Left lobe of liver (tissue), 2 donors: ENCODE results near the gene NRP1. TPM values are rescaled to one million over a fixed set of nuclear protein-coding genes. Genes with fewer than 3 reads are reported as not detected.
A peak's percentile ranks its signal among the peaks of the same experiment; 100 is the strongest.

Experiments
- ATAC-seq: fragments of 200-7000 bp; cut with Tn5 transposase; one replicate; pipeline ENCODE4 v1.9.1; 2020; ENCODE audit warnings: mild to moderate bottlenecking, moderate library complexity
- DNase-seq: peaks from one replicate; pipeline ENCODE4 v3.0.0-alpha.2; 2020; ENCODE audit warnings: low spot score
- total RNA-seq: library from RNA; stranded (reverse); gene quantifications from one replicate; pipeline ENCODE4 v1.2.1, GENCODE V29; 2021
- donor health status: DM: no; HTN: no; CAD: no; lungs with moderate emphysema.
- donor health status: DM: no; HTN: yes; CAD: no.

Gene NRP1
- total RNA-seq, 1 donor from 2014 or later, result 20.6 TPM

- no peak for ATAC-seq
Measured at GRCh38 chr10:33350041-33350440, 15.6 kb upstream of the NRP1 start.

GRCh38 chr10:33349268-33349667 lies 14.8 kb upstream of the NRP1 start:
- no peak for ATAC-seq

More at GRCh38 chr10:33350041-33350440, 15.6 kb upstream of the NRP1 start:
- DNase-seq, result no peak

GRCh38 chr10:33347211-33347610 lies 12.7 kb upstream of the NRP1 start:
- ATAC-seq, result no peak
- no peak for DNase-seq

More at GRCh38 chr10:33349268-33349667, 14.8 kb upstream of the NRP1 start:
- DNase-seq, result no peak

DNA sequence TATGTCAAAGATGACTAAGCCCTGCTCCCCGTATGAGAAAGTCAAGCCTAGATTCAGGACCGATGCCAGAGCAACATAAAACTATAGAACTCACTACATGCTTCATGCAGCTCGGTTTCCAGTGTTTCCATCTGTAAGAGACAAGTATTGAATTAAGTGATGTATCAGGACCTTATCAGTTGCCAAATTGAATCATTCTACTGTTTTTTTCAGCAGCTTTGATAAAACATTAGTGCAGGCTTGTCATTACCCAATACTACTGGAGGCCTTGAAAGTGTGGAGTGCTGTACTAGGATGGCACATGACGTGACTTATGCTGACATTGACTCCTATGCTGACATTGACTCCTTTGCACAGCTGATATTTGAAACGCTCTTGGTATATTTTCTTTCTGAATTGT lies 10.8 kb upstream of the NRP1 start:
- no peak for DNase-seq
- no peak for ATAC-seq

DNA sequence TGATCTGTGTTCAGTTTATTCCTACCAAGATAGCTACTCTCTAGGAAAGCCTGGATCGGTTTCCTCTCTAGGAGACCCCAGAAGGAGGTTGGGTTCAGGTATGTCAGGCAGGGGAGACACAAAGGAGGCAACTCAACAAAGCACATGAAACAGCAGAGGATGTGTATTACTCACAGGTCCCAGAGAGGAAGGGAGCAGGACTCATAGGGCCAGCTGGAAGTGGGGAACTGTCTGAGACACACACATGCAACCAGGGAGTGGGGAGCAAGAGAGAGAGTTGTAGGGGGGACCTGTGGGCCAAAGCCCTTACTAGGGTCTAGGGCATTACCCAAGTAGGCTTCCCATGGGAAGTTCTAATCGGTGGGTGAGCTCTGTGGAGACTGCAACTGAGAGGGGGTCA lies 10.2 kb upstream of the NRP1 start:
- DNase-seq (no peak), ATAC-seq (no peak)

DNA sequence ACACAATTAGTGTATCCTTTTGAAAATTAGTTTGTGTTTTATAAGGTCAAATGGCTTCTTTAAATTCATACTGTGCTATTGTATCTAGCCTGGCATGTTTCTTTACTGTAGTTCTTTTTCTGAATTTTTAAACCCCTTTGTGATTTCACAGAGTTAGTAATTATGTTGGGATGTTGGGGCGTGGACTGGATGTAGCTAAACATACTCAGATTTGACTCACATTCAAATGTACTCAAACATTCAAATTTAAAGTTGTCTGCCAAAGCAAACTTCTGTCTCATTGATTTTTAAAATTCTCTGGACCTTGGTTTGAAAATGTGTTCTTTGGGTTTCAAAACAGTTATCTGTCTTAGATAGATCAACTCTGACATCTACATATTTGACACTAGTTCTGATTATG lies 7.2 kb upstream of the NRP1 start:
- ATAC-seq (peak; percentile 52), DNase-seq (no peak)

- peak; percentile 45 for DNase-seq
- ATAC-seq, result no peak
Measured at GRCh38 chr10:33337326-33337957, 3.0 kb upstream of the NRP1 start.

GRCh38 chr10:33336582-33337325 lies 2.3 kb upstream of the NRP1 start:
- ATAC-seq (peak; percentile 35), DNase-seq (peak; percentile 77)

GRCh38 chr10:33335801-33336581 lies 1.5 kb upstream of the NRP1 start:
- ATAC-seq, result peak; percentile 68
- DNase-seq, result peak; percentile 89

- no peak for DNase-seq
- no peak for ATAC-seq
Measured at GRCh38 chr10:33335551-33335800, 1.0 kb upstream of the NRP1 start.

DNA sequence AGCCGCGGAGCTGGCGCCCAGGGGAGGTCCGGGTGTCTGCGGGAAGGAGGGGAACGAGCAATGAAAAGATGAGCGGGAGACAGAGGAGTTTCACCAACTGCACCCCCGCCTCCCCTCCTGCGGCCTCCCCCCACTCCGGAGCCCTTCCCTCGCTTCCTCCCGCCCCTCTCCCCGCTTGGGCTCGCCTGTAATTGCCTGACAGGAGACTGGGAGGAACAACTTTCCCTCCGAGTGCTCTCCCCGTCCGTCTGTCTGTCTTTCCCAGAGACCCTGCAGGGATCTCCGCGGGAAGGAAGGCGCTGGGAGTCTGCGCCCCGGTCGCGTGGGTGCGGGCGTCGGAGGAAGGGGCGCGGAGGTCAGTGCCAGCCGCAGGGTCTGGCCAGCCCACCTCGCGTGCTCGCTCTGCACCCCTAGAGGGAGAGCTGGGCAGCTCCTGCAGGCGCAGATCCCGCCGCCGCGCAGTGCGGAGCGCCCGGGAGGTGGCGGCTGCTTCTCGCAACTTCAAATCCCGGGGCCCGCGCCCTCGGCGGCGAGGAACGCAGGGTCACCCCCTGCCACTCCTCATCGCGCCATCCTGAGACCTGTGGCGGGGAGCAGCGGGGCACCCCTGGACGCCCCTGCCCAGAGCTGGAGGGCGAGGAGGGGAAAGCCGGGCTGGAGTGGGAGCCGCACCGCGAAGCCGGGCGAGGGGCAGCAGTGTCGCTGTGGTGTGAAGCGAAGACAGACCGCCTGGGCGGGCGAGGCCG lies 511 bp upstream of the NRP1 start:
- ATAC-seq (peak; percentile 69), DNase-seq (peak; percentile 78)

DNA sequence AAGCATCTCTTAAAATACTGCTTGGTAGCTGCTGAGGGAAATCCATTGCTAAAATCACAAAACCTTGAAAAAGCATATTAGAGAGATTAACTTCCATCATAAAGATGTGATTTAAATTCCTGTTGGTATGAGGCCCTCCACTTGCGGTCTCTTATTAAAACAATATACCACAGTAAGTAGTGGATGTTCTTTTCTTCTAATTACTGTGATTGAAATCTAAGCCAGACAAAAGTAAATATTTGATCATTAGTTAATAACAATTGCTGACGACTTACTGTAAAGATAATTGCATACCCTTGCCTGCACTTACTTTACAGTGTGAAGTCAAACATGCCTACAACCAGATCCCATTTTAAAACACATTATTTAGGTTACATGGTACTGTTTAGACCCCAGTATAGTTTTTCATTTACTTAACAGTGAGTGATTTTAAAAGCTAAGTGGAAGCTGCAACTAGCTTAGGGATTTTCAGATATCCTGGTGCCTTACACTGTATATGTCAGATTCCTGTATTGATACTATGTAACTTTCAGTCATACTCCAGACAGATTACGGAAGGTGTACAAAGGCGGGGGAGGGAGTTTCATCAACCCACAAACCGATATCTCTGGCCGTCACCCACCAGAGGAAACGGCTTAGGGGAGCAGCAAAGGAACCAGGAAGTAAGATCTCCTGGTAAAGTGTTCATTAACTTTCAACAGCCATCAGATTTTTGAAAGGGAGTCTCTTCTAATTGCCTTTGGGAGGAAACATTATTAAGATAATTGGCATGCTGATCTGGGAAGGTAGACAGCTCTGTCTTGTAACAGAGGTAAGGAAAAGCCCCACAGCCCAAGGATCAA lies 986 bp downstream of the NRP1 start:
- DNase-seq (no peak), ATAC-seq (no peak)

DNA sequence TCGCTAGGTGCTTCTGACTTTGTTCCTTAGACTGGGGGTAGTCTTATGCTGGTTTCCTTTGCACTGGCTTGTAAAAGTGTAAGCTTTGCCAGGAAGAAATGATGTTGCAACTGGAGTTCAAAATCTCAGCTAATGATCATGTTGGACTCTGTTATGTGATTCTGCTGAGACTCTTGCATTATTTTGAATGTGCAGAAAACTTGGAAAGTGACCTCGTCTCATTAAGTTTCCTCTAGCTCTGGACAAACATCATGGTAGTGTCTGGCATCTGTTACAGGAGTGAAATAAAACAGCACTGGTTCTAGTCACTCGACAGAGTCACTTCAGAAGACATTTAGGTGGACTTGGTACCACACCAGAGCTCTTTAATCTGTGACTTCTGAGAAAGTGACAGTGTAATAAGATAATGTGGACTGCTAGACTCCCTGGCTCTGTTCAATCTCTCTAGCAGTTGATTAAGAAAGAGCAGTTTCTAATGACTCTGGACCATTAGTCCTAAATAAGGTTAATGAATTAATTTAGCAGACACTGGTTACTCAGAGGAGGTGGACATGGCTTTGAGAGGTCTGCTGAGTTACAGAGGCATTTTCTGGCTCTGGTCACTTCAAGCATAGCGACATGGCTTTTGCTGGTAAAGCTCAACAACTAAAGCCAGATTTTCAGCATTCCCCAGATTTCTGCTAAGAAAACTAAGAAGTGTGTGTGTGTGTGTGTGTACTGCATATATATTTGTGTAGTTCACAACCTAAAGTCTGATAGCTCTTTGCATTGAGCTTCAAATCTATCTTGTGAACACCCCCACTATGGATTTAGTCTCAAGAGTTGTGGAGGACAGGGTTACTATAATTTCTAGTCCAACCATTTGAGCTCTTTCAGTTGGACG lies 2.0 kb downstream of the NRP1 start:
- ATAC-seq, result no peak
- no peak for DNase-seq

DNA sequence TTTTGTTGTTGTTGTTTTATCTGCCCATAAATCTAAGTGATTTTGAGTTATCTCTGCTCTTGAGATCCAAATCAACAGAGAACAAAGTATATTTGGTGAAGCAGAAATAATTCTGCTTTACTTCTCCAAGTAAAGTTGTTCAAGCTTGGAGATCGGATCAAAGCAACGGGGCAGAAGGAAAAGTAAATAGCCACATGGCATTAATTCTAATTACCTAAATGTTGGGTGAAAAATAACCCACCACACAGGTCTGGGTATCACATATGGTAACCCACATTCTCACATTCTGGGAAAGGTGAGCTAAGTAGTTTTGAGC lies 3.1 kb downstream of the NRP1 start:
- DNase-seq (no peak), ATAC-seq (no peak)

DNA sequence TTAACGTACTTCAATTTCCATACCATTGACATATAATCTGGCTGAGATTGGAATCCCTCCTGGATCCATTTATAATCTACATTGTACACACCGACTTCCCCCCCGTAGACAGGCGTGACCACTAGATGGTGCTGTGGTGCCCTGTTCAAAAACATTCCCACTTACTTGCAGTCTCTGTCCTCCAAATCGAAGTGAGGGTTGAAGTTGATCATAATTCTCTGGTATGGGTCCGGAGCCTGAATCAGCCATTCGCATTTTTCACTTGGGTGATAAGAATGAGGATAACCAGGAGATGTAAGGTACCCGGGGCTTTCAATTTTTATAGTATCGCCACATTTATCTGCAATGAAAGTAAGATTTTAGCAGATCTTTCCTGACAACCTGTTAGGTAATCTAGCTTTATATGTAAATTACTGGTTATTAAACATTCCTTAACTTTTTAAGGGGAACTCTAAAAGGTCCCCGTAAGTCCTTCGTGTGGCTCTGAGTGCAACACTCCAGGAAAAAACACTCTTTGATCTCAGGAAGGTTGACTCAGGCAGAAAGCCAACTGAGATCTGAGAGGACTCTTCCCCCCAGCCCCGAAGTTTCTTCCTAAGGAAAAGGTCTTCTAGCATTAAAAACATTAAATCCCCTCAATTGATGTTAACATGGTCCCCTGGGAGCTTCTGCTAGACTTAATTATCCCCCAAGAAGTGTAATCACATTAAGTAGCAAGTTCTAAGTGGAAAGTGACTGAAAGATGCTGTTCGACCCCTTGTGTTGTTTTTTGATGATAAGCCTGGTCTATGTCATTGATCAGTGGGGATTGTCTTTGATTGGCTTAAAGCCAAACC lies 3.7 kb downstream of the NRP1 start:
- DNase-seq (peak; percentile 80), ATAC-seq (peak; percentile 56)

- DNase-seq (no peak), ATAC-seq (no peak)
Measured at GRCh38 chr10:33329178-33329577, 5.3 kb downstream of the NRP1 start.

DNA sequence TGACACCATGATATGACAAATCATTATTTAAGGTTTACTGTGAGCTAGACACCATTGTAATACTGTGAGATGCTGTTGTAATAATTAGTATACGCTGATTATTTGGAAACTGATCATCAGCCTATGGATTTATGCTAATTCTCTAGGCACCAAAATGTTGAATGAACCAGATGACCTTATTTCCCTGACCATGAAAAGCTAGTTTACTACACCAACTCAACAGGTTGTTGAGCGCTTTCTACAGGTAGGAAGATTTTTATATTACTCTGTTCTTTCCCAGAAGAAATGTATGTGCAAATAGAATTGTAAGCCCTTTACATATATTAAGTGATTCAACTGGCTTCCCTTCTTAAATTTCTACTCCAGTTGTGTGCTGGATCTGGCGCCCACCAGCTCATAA lies 6.2 kb downstream of the NRP1 start:
- DNase-seq (no peak), ATAC-seq (no peak)

GRCh38 chr10:33327751-33328150 lies 6.7 kb downstream of the NRP1 start:
- no peak for DNase-seq
- ATAC-seq, result peak; percentile 56

DNA sequence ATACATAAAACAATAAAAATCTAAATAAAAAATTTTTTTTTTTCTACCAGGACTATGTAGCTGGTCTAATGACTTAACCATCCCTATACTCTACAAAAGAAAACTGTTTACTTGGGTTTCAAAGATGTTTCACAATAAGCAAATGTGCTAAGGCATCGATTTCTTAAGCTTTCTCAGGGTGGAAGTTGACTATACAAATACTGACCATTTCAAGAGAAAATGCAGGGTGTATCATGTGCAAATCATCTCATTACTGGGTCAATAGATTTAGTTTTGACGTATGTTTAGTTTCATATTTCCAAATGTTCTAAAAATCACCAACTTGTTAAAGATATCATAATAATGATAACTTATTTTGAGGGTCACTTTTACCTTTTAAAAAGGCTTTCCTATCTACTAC lies 7.5 kb downstream of the NRP1 start:
- no peak for DNase-seq

More for the DNA sequence above, 7.5 kb downstream of the NRP1 start:
- ATAC-seq, result peak; percentile 37
